ENCODE results near the gene GNG13.

Gene GNG13

DNA sequence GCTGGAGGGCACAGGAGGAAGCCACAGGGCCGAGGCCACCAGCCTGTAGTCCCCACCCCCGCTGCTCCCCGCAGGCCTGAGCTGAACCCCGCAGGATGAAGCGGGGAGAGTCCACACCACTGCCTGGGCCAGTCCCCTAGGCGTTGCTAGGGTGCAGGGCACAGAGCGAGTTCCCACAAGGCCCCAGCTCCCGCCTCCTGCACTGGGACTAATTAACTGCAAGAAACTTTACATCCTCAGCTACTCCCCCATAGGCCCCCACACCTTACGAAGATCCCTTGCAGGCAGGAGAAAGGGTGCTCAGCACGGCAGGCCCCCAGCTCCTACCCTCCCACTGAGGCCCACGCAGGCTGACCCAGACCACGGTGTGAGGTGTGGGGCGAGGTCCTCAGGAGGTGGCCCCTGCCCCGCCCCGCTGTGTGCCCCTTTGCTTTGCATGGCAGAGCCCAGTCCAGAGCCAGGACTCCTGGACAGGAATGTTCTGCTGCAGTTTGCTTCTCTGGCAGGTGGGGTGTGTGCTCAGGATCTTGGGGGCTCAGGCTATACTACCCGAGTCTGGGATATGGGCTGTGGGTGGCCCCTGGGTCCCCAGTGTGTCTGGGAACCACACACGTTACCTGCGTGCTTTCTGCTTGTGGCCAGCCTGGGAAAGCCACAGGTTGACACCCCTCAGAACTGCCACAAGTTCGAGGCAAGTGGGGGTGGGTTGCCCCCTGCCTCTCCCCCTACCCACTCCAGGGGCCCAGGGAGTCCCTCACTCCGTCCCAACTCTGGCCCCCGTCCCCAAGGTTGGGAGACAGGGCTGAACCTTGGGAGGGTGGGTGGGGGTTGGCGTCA lies 1.2 kb downstream of the GNG13 start:
- Histone ChIP-seq H3K9me3 (ENCODE audit: control insufficient read depth, insufficient read depth, low read depth, low read length) (no peaks in the 10 kb centered on the region), H3K36me3 (ENCODE audit: control insufficient read depth in 2 of 2, insufficient read depth in 1 of 2, low read length in 2 of 2) (peaks cover 0 to 32% of the 10 kb centered on the region in 2 experiments; a peak in 1 of 3 replicates), H3K4me3 (ENCODE audit: low read depth, low read length) (no peak overlapping the region), H3K27ac (ENCODE audit: extremely low read depth, low read depth, low read length) (no peak overlapping the region), H3K4me1 (ENCODE audit: control insufficient read depth, insufficient read depth, low read length) (peaks cover 2% of the 10 kb centered on the region; the same call in 1 of the 2 replicates)
- POLR2A ChIA-PET, result interaction anchor here (2.2 to 3.7 kb wide), 2 partner anchors 11 to 77 kb away, joined by 13 to 23 read pairs; partner anchors contain the start of genes ANTKMT, CHTF18 and RPUSD1
- CTCF ChIA-PET, result interaction anchor here (0.7 to 1.6 kb wide), 2 partner anchors 88 to 258 kb away, joined by 4 to 5 read pairs; no protein-coding TSS in a partner anchor
- no peak for TF ChIP-seq ZSCAN30 (tag by site-specific recombination; IDR thresholded peaks at IDR 0.05)
- no peak for TF ChIP-seq ZSCAN23 (tag by site-specific recombination; IDR thresholded peaks at IDR 0.05)
- no peak for TF ChIP-seq ZBTB1 (tag by site-specific recombination; IDR thresholded peaks at IDR 0.05)
- TF ChIP-seq YY1 (tag by site-specific recombination; IDR thresholded peaks at IDR 0.05), result no peak
- no peak for TF ChIP-seq ZNF555 (tag by site-specific recombination; conservative IDR thresholded peaks at IDR 0.05)
- TF ChIP-seq, protein P1, sequence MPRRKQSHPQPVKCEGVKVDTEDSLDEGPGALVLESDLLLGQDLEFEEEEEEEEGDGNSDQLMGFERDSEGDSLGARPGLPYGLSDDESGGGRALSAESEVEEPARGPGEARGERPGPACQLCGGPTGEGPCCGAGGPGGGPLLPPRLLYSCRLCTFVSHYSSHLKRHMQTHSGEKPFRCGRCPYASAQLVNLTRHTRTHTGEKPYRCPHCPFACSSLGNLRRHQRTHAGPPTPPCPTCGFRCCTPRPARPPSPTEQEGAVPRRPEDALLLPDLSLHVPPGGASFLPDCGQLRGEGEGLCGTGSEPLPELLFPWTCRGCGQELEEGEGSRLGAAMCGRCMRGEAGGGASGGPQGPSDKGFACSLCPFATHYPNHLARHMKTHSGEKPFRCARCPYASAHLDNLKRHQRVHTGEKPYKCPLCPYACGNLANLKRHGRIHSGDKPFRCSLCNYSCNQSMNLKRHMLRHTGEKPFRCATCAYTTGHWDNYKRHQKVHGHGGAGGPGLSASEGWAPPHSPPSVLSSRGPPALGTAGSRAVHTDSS (tag by site-specific recombination; IDR thresholded peaks at IDR 0.05), result no peak
- TF ChIP-seq ZNF621 (tag by site-specific recombination; IDR thresholded peaks at IDR 0.05), result no peak
- TF ChIP-seq RBAK (tag by site-specific recombination; IDR thresholded peaks at IDR 0.05), result no peak
- no peak for TF ChIP-seq ZNF350 (tag by site-specific recombination; IDR thresholded peaks at IDR 0.05)
- TF ChIP-seq SALL2 (tag by site-specific recombination; IDR thresholded peaks at IDR 0.05; ENCODE audit: borderline replicate concordance), result no peak
- TF ChIP-seq ZNF596 (tag by site-specific recombination; IDR thresholded peaks at IDR 0.05), result no peak
- TF ChIP-seq ZNF239 (tag by site-specific recombination; IDR thresholded peaks at IDR 0.05), result no peak
- no peak for TF ChIP-seq MZF1 (tag by site-specific recombination; IDR thresholded peaks at IDR 0.05; ENCODE audit: borderline replicate concordance)
- no peak for TF ChIP-seq ZNF670 (tag by site-specific recombination; IDR thresholded peaks at IDR 0.05; ENCODE audit: low read depth)
- TF ChIP-seq, protein P2, sequence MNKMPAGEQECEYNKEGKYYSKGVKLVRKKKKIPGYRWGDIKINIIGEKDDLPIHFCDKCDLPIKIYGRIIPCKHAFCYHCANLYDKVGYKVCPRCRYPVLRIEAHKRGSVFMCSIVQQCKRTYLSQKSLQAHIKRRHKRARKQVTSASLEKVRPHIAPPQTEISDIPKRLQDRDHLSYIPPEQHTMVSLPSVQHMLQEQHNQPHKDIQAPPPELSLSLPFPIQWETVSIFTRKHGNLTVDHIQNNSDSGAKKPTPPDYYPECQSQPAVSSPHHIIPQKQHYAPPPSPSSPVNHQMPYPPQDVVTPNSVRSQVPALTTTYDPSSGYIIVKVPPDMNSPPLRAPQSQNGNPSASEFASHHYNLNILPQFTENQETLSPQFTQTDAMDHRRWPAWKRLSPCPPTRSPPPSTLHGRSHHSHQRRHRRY (tag by site-specific recombination; IDR thresholded peaks at IDR 0.05), result no peak
- TF ChIP-seq ZNF544 (tag by site-specific recombination; IDR thresholded peaks at IDR 0.05), result no peak
- no peak for TF ChIP-seq ZNF707 (tag by site-specific recombination; IDR thresholded peaks at IDR 0.05)
- TF ChIP-seq, protein P3, sequence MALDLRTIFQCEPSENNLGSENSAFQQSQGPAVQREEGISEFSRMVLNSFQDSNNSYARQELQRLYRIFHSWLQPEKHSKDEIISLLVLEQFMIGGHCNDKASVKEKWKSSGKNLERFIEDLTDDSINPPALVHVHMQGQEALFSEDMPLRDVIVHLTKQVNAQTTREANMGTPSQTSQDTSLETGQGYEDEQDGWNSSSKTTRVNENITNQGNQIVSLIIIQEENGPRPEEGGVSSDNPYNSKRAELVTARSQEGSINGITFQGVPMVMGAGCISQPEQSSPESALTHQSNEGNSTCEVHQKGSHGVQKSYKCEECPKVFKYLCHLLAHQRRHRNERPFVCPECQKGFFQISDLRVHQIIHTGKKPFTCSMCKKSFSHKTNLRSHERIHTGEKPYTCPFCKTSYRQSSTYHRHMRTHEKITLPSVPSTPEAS (tag by site-specific recombination; IDR thresholded peaks at IDR 0.05), result no peak
- TF ChIP-seq, protein P4, sequence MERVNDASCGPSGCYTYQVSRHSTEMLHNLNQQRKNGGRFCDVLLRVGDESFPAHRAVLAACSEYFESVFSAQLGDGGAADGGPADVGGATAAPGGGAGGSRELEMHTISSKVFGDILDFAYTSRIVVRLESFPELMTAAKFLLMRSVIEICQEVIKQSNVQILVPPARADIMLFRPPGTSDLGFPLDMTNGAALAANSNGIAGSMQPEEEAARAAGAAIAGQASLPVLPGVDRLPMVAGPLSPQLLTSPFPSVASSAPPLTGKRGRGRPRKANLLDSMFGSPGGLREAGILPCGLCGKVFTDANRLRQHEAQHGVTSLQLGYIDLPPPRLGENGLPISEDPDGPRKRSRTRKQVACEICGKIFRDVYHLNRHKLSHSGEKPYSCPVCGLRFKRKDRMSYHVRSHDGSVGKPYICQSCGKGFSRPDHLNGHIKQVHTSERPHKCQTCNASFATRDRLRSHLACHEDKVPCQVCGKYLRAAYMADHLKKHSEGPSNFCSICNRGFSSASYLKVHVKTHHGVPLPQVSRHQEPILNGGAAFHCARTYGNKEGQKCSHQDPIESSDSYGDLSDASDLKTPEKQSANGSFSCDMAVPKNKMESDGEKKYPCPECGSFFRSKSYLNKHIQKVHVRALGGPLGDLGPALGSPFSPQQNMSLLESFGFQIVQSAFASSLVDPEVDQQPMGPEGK (tag by site-specific recombination; IDR thresholded peaks at IDR 0.05), result peak; percentile 69
- TF ChIP-seq ZNF473 (tag by site-specific recombination; IDR thresholded peaks at IDR 0.05), result no peak
- TF ChIP-seq ZNF175 (tag by site-specific recombination; IDR thresholded peaks at IDR 0.05), result no peak
- TF ChIP-seq, protein P5, sequence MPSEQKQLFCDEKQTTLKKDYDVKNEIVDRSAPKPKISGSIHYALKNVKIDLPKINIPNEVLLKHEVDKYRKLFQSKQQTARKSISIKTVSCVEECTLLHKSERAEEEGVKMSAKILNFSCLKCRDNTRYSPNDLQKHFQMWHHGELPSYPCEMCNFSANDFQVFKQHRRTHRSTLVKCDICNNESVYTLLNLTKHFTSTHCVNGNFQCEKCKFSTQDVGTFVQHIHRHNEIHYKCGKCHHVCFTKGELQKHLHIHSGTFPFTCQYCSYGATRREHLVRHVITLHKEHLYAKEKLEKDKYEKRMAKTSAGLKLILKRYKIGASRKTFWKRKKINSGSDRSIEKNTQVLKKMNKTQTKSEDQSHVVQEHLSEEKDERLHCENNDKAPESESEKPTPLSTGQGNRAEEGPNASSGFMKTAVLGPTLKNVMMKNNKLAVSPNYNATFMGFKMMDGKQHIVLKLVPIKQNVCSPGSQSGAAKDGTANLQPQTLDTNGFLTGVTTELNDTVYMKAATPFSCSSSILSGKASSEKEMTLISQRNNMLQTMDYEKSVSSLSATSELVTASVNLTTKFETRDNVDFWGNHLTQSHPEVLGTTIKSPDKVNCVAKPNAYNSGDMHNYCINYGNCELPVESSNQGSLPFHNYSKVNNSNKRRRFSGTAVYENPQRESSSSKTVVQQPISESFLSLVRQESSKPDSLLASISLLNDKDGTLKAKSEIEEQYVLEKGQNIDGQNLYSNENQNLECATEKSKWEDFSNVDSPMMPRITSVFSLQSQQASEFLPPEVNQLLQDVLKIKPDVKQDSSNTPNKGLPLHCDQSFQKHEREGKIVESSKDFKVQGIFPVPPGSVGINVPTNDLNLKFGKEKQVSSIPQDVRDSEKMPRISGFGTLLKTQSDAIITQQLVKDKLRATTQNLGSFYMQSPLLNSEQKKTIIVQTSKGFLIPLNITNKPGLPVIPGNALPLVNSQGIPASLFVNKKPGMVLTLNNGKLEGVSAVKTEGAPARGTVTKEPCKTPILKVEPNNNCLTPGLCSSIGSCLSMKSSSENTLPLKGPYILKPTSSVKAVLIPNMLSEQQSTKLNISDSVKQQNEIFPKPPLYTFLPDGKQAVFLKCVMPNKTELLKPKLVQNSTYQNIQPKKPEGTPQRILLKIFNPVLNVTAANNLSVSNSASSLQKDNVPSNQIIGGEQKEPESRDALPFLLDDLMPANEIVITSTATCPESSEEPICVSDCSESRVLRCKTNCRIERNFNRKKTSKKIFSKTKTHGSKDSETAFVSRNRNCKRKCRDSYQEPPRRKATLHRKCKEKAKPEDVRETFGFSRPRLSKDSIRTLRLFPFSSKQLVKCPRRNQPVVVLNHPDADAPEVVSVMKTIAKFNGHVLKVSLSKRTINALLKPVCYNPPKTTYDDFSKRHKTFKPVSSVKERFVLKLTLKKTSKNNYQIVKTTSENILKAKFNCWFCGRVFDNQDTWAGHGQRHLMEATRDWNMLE (tag by site-specific recombination; conservative IDR thresholded peaks at IDR 0.05; ENCODE audit: low read depth), result no peak
- TF ChIP-seq HOXA7 (CRISPR knock-in tag; IDR thresholded peaks at IDR 0.05; ENCODE audit: borderline replicate concordance), result no peak
- no peak for TF ChIP-seq ZNF426 (tag by site-specific recombination; IDR thresholded peaks at IDR 0.05)

All from HEK293 (cell line).